SKM-1 (cell line): ENCODE measurements around the gene EFCC1.

Experiments
- DNase-seq: peaks from one replicate; lab custom pipeline; 2025; ENCODE audit not compliant: unreplicated experiment; lab: John Stamatoyannopoulos, UW

The EFCC1 gene

GRCh38 chr3:128994581-128995546 lies 6.2 kb upstream of the EFCC1 start:
- no peak for DNase-seq

DNA sequence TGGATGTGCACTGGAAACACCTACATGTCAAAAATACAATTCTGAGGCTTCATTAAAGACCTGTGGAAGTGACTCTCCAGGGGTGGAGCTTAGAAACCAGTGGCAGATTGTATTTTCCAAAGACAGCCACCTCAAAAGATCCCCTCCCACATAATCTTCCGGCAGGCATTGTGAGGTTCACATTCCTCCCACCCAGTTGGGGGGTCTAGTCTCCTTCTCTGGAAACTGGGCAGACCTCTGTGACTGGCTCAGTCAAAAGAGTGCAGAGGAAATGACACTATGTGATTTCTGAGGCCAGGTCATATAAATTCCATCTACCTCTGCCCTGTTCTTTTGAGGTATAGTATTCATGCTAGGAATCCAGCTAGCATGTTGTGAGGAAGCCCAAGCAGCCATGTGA lies 5.4 kb upstream of the EFCC1 start:
- no peak for DNase-seq

DNA sequence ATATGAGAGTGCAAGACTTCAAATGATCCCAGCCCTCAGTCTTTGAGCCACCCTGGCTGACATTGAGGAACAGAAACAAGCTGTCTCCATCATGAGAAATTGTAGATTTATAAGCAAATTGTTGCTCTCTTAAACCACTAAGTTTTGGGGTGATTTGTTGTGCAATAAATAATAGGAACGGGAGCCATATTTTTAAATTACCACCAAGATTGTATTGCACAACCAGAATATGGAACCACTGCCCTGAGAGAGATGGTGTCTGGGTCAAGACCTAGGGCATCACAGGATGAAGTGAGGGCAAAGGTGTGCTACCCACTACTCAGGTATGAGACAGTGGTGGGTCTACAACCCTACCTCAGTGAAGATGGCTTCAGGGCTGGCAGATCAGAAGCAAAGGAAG lies 4.9 kb upstream of the EFCC1 start:
- no peak for DNase-seq

GRCh38 chr3:128996726-128997125 lies 4.4 kb upstream of the EFCC1 start:
- DNase-seq, result no peak

- no peak for DNase-seq
Measured at GRCh38 chr3:128997486-128998133, 3.5 kb upstream of the EFCC1 start.

DNA sequence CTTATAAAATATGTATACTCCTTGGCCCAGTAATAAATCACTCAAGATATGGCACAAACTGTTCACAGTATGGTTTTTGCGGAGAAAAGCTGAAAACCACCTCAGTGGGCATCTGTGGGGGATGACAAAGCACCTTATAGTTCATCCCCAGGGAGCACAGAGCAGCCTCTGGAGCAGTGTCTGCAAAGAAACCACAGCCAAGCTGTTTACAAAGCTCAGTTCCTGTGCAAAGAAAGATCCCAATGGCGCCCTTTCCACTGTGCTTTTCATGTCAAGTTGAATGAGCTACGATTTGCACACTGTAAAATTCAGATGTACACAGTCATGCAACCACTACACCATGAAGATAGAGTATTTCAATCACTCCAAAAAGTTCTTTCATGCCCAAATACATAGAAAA lies 2.5 kb upstream of the EFCC1 start:
- DNase-seq, result no peak

DNA sequence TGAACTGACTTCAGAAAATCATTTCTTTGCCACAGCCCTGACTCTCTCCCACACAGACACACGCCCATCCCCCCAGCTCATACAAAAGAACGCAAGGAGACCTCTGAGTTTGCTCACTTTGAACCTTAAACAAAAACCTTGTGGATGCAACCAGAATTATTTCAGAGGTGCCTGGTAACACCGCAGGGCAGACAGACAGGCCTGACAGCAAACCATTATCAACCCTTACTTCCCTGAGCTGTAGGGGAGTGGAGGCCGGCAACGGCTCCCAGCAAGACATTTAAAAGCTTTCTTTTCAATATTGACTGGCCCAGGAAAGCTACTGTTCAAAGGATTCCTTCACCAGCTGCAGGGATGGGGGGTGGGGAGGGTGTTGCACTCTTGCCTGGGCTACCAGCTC lies 2.0 kb upstream of the EFCC1 start:
- no peak for DNase-seq

GRCh38 chr3:129000742-129001100 lies 383 bp upstream of the EFCC1 start:
- DNase-seq, result no peak

- DNase-seq, result no peak
Measured at GRCh38 chr3:129001806-129002572, 885 bp downstream of the EFCC1 start.

DNA sequence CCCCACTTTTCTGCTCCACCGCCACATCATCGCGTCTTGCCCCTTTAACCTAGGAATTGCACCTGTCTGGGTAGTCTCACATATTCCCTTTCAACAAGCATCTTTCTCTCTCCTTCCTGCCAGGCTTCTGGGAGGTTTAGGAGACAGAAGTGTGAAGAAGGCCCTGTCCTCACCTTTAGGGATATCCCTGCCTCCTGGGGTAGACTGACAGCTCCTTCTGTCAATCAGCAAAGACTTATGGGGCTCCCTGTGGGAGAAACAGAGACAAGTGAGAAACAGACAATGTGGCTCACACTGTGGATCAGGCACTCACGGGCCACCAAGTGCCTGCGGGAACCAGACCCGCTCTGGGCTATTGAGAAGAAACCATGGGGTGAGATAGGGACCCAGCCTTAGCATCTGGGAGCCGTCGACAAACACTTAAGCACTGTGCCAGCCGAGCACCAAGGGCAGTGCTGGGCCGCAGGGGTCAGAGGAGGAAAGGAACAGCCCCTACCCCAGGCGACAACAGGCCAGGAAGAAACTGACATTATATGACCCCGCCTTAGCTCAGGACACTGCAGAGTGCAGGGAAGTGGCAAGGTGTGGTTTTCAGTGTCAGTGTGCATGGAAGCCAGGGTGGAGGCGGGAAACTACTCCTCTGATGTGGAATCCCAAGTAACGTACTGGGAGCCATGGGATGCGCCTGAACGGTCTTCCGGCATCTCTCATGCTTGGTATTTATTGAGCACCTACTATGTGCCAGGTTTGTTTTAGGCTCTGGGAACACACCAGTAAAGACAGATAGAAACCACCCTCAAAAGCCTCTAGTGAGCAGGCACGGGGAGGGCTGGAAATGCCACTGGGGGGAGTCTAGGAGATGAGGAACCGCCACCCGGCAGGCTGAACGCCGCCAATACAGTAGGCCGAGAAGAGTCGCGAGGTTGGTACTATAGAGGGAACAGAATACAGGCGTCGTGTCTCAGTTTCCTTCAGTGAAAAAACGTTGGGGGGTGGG lies 1.8 kb downstream of the EFCC1 start:
- no peak for DNase-seq

GRCh38 chr3:129003578-129004112 lies 2.5 kb downstream of the EFCC1 start:
- no peak for DNase-seq

DNA sequence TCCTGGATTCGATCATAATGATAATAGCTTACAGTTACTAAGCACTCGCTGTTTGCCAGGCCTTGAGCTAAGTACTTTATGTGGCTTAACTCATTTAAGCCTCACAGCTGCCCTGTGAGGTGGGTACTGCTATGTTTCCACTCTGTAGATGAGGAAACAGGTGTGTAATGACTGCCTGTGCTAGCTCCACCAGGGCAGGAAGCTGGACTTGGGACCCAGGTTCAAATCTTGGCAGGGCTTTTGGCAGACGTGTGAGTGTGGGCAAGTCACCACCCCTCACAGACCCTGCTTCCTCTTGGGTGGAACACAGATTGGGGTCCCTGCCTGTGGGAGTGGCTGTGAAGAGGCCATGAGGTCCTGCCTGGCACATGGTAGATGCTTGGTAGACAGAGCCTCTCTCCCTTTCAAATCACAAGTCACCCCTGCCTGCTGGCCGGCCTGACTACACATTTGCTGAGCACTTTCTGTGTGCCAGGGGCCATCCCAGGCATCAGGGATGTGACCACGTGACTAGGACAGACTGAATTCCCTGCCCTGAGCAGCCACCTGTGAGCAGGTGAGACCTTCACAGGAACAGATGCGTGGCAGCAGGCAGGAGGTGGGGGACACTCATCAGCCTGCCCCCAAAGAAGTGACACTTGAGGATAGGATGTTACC lies 3.7 kb downstream of the EFCC1 start:
- no peak for DNase-seq

DNA sequence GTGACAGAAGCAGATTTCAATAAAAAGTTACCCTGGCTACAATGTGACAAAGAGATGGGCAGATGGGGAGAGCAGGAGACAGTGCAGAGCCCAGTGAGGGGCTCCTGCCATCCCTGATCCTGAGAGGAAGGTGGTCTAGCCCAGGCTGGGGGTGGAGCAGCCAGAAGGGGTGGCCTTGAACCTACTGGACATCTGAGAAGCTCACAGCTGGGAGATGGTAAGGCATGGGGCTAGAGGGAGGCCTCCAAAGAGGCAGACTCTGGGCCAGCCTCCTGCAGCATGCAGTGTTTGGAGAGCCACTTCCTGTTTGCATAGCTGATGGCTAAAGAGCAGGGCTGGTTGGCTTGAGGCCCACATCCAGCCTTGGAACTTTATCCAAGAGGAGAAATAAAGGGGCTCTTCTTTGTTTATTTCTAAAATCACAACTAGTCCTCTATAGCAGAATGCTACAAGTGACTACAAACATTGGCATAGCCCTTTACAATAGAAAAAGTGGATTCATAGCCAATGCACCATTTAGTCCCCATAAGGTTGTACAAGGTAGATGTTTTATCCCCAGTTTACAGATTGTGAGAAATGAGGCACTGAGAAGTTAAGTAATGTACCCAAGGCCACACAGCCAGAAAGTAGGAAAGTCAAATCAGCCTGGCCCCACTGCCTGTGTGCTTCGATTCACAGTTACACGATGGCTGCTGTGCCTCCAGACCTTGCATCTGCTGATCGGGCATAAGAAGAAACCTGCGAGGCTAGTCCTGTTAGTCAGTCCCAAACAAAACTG lies 4.6 kb downstream of the EFCC1 start:
- DNase-seq, result no peak

GRCh38 chr3:129006864-129007263 lies 5.8 kb downstream of the EFCC1 start:
- DNase-seq, result no peak

DNA sequence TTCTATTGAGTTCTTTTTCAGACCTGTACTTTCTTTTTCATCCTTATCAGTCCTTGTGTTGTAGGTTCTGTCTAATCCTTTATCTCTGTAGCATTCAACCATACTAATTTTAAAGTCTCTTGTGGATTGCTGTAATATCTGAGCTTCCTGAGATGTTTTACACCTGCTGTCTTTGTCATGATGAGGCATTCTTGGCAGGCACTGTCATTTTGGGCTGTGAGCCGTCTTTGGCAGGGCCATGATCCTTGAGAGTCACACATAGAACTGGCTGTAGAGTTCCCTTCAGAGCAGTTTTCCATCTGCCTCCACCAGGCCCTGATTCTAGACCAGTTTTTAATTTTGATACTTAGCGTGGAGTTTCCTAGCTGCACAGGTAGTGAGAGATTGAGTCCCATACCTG lies 6.7 kb downstream of the EFCC1 start:
- DNase-seq, result no peak

DNA sequence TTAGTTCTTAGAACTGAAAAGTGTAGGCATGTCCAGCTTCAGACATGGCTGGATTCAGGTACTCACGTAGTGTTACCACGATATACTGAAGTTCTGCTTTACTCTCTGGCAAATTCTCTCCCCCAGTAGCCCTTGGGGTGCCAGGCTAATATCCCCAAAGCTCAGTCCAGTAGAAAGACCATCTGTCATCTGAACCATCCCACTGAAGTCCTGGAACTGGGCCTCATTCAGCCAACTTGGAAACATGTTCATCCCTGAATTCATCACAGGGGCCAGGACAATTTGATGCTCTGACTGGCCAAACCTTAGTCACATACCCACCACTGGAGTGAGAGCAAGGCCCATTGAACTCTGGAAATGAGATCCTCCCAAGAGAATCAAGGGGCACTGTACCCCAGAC lies 8.2 kb downstream of the EFCC1 start:
- no peak for DNase-seq

DNA sequence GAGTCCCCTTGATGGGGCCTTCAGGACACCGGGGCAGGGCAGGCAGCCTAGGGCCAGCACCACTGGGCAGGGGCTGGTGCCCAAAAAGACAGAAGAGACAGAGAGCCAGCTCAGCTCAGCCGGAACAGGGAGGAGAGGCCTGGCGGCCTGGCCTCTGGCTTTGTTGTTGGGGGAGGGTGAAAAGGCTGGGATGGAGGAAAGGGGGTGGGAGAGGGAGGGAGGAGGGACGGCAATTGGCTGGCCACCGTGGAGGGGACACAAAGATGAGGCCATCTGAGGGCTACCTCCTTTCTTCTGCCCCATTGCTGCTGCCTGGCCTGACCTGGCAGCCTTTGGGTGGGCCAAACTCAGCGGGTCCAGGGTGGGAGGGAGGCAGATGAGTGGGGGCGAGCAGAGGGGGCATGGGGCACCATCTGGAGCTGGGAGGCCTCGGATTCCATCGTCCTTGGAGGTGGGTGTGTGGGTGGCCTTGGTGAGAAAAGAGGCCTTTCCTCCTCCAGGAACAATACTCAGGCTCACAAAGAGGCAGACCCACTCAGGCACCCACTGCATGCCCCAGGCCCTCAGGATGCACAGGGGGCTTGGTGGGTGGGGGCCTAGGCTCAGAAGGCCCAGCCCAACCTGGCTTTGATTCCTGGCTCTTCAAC lies 9.3 kb downstream of the EFCC1 start:
- no peak for DNase-seq

DNA sequence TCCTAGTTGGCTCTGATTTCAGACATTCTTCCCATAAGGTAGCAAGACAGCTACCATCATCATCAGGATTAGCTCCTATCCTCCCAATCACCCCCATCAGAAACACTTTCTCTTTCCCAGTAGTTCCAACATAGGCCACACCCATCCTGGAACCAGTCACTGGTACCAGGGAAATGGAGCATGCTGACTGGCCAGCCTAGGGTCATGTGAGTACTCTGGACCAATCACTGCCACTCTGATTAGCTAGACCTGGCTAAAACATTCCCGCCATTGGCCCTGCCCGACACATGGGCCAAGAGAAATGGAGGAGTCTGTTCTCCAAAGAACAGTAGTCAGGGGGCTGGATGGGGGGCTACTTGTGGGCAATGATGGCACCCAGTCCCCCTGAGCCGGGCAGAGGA lies 12.4 kb downstream of the EFCC1 start:
- no peak for DNase-seq

- no peak for DNase-seq
Measured at GRCh38 chr3:129014148-129014547, 13.0 kb downstream of the EFCC1 start.
